GM18507 (cell line): ENCODE measurements around the gene SPTBN1.

Experiments used
- DNase-seq: peaks from one replicate; pipeline ENCODE4 v3.0.0; 2011; ENCODE audit warnings: low read depth; ENCODE audit not compliant: insufficient read length; ENCODE audit errors: extremely low spot score
- FAIRE-seq: peaks from 2 replicates; lab custom pipeline; 2011; peaks lifted over from hg19 to GRCh38; lab: Jason Lieb, UNC

The SPTBN1 gene

GRCh38 chr2:54432251-54433015 lies 23.7 kb upstream of the SPTBN1 start:
- FAIRE-seq (no peak), DNase-seq (no peak)

- FAIRE-seq (no peak), DNase-seq (no peak)
Observed at GRCh38 chr2:54434229-54434628, 21.9 kb upstream of the SPTBN1 start.

- FAIRE-seq: no peak
Observed at GRCh38 chr2:54434711-54435110, 21.4 kb upstream of the SPTBN1 start.

GRCh38 chr2:54435325-54436226 lies 20.6 kb upstream of the SPTBN1 start:
- FAIRE-seq (no peak), DNase-seq (no peak)

More at GRCh38 chr2:54434711-54435110, 21.4 kb upstream of the SPTBN1 start:
- no peak for DNase-seq

GRCh38 chr2:54437588-54437987 lies 18.5 kb upstream of the SPTBN1 start:
- FAIRE-seq (no peak), DNase-seq (no peak)

- no peak for DNase-seq
- no peak for FAIRE-seq
Observed at GRCh38 chr2:54438271-54438670, 17.9 kb upstream of the SPTBN1 start.

GRCh38 chr2:54439582-54439981 lies 16.5 kb upstream of the SPTBN1 start:
- no peak for FAIRE-seq
- no peak for DNase-seq

GRCh38 chr2:54440050-54440449 lies 16.1 kb upstream of the SPTBN1 start:
- FAIRE-seq (no peak), DNase-seq (no peak)

GRCh38 chr2:54444503-54444902 lies 11.6 kb upstream of the SPTBN1 start:
- DNase-seq: no peak
- no peak for FAIRE-seq

GRCh38 chr2:54446122-54446521 lies 10.0 kb upstream of the SPTBN1 start:
- DNase-seq (no peak), FAIRE-seq (no peak)

GRCh38 chr2:54446625-54447024 lies 9.5 kb upstream of the SPTBN1 start:
- DNase-seq: no peak
- FAIRE-seq: no peak

- no peak for FAIRE-seq
- no peak for DNase-seq
Observed at GRCh38 chr2:54454548-54455130, 1.5 kb upstream of the SPTBN1 start.

- FAIRE-seq: no peak
- DNase-seq: no peak
Observed at GRCh38 chr2:54455131-54455562, 980 bp upstream of the SPTBN1 start.

- FAIRE-seq (no peak), DNase-seq (no peak)
Observed at GRCh38 chr2:54456362-54456611, 160 bp downstream of the SPTBN1 start.

GRCh38 chr2:54456612-54457322 lies 640 bp downstream of the SPTBN1 start:
- no peak for DNase-seq
- no peak for FAIRE-seq

GRCh38 chr2:54457323-54458023 lies 1.3 kb downstream of the SPTBN1 start:
- FAIRE-seq: peak; percentile 29
- DNase-seq: no peak

- DNase-seq (no peak), FAIRE-seq (peak; percentile 26)
Observed at GRCh38 chr2:54459037-54459441, 2.9 kb downstream of the SPTBN1 start.

- DNase-seq: no peak
- FAIRE-seq: no peak
Observed at GRCh38 chr2:54461261-54461660, 5.1 kb downstream of the SPTBN1 start.

- DNase-seq (no peak), FAIRE-seq (no peak)
Observed at GRCh38 chr2:54464341-54464740, 8.2 kb downstream of the SPTBN1 start.
